HepG2 (cell line): ENCODE data around the gene VPS37B. TPM values are rescaled to one million over a fixed set of nuclear protein-coding genes. Genes with fewer than 3 reads are reported as not detected.
A peak's percentile ranks its signal among the peaks of the same experiment; 100 is the strongest.

Source experiments
- CBX2 ChIP-seq, 2 experiments: fragments of 200-600 bp in 1 of 2; sonication (generic); formaldehyde crosslinking in 1 of 2; IDR thresholded peaks; 2 replicates each; pipeline versions ENCODE4 v1.7.0 to v1.8.1; 2018 to 2022; ENCODE audit warnings: low read depth in 2 of 2, low read length in 1 of 2, mild to moderate bottlenecking in 1 of 2, missing genetic modification reagents in 1 of 2
- GABPB1 ChIP-seq: IDR thresholded peaks from 2 replicates; pipeline ENCODE4 v1.6.1; 2016; ENCODE audit warnings: mild to moderate bottlenecking, missing genetic modification reagents, moderate library complexity, missing compliant biosample characterization
- HBP1 ChIP-seq: IDR thresholded peaks from 2 replicates; pipeline ENCODE4 v1.6.1; 2016; ENCODE audit warnings: low read depth, control low read depth
- HNRNPL ChIP-seq: fragments of 200-400 bp; formaldehyde crosslinking; IDR thresholded peaks from 2 replicates; pipeline ENCODE4 v1.6.1; 2017; ENCODE audit warnings: mild to moderate bottlenecking, low read depth, low read length
- KAT8 ChIP-seq: IDR thresholded peaks from 2 replicates; pipeline ENCODE4 v1.6.1; 2016; ENCODE audit warnings: missing genetic modification reagents, missing compliant biosample characterization
- MAX ChIP-seq: IDR thresholded peaks from 2 replicates; pipeline ENCODE4 v1.6.1; 2012; ENCODE audit warnings: inconsistent platforms
- PHF8 ChIP-seq: sonication (generic); formaldehyde crosslinking; IDR thresholded peaks from 2 replicates; pipeline ENCODE4 v1.5.0; 2020; ENCODE audit warnings: missing genetic modification reagents
- PRDM10 ChIP-seq: sonication (generic); formaldehyde crosslinking; IDR thresholded peaks from 2 replicates; pipeline ENCODE4 v1.4.0; 2020; ENCODE audit warnings: low read depth, missing genetic modification reagents
- PRDM15 ChIP-seq: sonication (generic); formaldehyde crosslinking; IDR thresholded peaks from 2 replicates; pipeline ENCODE4 v1.4.0; 2020; ENCODE audit warnings: missing genetic modification reagents
- TFDP1 ChIP-seq: IDR thresholded peaks from 2 replicates; pipeline ENCODE4 v1.6.1; 2016; ENCODE audit warnings: missing compliant biosample characterization, missing genetic modification reagents, borderline replicate concordance
- ZFYVE20 ChIP-seq: sonication (generic); formaldehyde crosslinking; IDR thresholded peaks from 2 replicates; pipeline ENCODE4 v1.8.0; 2023; ENCODE audit warnings: low read depth, mild to moderate bottlenecking, moderate library complexity, missing genetic modification reagents, borderline replicate concordance
- ZNF136 ChIP-seq: sonication (generic); formaldehyde crosslinking; IDR thresholded peaks from 2 replicates; pipeline ENCODE4 v1.8.1; 2022; ENCODE audit warnings: low read depth, mild to moderate bottlenecking, moderate library complexity, missing genetic modification reagents
- ZNF563 ChIP-seq: sonication (generic); formaldehyde crosslinking; IDR thresholded peaks from 2 replicates; pipeline ENCODE4 v1.8.0; 2022; ENCODE audit warnings: mild to moderate bottlenecking, moderate library complexity, missing genetic modification reagents
- ZNF580 ChIP-seq: IDR thresholded peaks from 2 replicates; pipeline ENCODE4 v1.6.1; 2016; ENCODE audit warnings: low read depth, borderline replicate concordance
- ZNF747 ChIP-seq: sonication (generic); formaldehyde crosslinking; IDR thresholded peaks from 2 replicates; pipeline ENCODE4 v1.8.1; 2023; ENCODE audit warnings: missing genetic modification reagents, mild to moderate bottlenecking, borderline replicate concordance
- ZNF766 ChIP-seq: sonication (generic); formaldehyde crosslinking; IDR thresholded peaks from 2 replicates; pipeline ENCODE4 v1.5.0; 2020; ENCODE audit warnings: missing genetic modification reagents, borderline replicate concordance
- polyA plus RNA-seq, 8 experiments: library from polyadenylated mRNA; depleted of rRNA in 3 of 8; stranded (reverse) in 7 of 8; unstranded in 1 of 8; fragments of >200 nt; fragmentation: Illumina TruSeq in 4 of 8; extraction: Trizol in 4 of 8; gene quantifications; 2 replicates each; pipeline versions ENCODE4 v1.2.1 to v1.2.3, GENCODE V29; 2011 to 2016; ENCODE audit warnings: low read depth in 4 of 8, missing spikeins in 1 of 8, mixed read lengths in 1 of 8; ENCODE audit not compliant: insufficient read depth in 1 of 8
- total RNA-seq, 5 experiments: library from RNA; depleted of rRNA; stranded (reverse); fragments of >200 nt; fragmentation: Illumina TruSeq; extraction: Trizol; gene quantifications; 2 replicates each; pipeline ENCODE4 v1.2.3, GENCODE V29; 2016; ENCODE audit warnings: low read depth in 1 of 5

The VPS37B gene
- total and polyA plus RNA-seq, 2 of the 13 experiments (the other 11 are each of a cell fraction or from before 2014, with no cell fraction given), result 4.6 to 5.3 TPM

- TF ChIP-seq ZNF136 (0 out of 2 replicates have a peak, but pooled peaks have one; percentile 50), KAT8 (CRISPR knock-in tag) (peak; percentile 40), PHF8 (CRISPR knock-in tag) (peak; percentile 6; the same call in 1 of the 2 replicates), TFDP1 (CRISPR knock-in tag) (no peak), PRDM15 (peak; percentile 78; the same call in 1 of the 2 replicates), CBX2 (IDR thresholded peaks at IDR 0.05; ENCODE audit: low read depth, low read length) (no peak), CBX2 (CRISPR knock-in tag; IDR thresholded peaks at IDR 0.05; ENCODE audit: low read depth) (no peak), HBP1 (CRISPR knock-in tag) (0 out of 2 replicates have a peak, but pooled peaks have one; percentile 40), ZNF580 (CRISPR knock-in tag) (no peak), HNRNPL (peak; percentile 76), ZFYVE20 (CRISPR knock-in tag) (no peak), ZNF766 (CRISPR knock-in tag) (no peak), GABPB1 (CRISPR knock-in tag) (0 out of 2 replicates have a peak, but pooled peaks have one; percentile 42), ZNF563 (CRISPR knock-in tag) (no peak), MAX (0 out of 2 replicates have a peak, but pooled peaks have one; percentile 24), PRDM10 (CRISPR knock-in tag) (peak; percentile 85), ZNF747 (CRISPR knock-in tag) (no peak)
Observed at GRCh38 chr12:122841544-122842321, 54.2 kb downstream of the VPS37B start (continued).
